Muscle of back (tissue), 11 donors: ENCODE measurements around the gene CACNA1C. TPM values are rescaled to one million over a fixed set of nuclear protein-coding genes. Genes with fewer than 3 reads are reported as not detected.

ENCODE experiments used
- DNase-seq, 3 donors: peaks; one replicate each; pipeline versions ENCODE4 v3.0.0 to v3.0.0-alpha.2; 2013
- polyA plus RNA-seq, 10 donors: library from polyadenylated mRNA; unstranded; fragments of 120-200 nt; gene quantifications; one replicate each; pipeline ENCODE4 v1.2.1, GENCODE V29; 2013; ENCODE audit not compliant: insufficient read length in 10 of 10

The CACNA1C gene
- polyA plus RNA-seq, 10 donors: 2.2 to 5.8 (median 3.5) TPM

DNA sequence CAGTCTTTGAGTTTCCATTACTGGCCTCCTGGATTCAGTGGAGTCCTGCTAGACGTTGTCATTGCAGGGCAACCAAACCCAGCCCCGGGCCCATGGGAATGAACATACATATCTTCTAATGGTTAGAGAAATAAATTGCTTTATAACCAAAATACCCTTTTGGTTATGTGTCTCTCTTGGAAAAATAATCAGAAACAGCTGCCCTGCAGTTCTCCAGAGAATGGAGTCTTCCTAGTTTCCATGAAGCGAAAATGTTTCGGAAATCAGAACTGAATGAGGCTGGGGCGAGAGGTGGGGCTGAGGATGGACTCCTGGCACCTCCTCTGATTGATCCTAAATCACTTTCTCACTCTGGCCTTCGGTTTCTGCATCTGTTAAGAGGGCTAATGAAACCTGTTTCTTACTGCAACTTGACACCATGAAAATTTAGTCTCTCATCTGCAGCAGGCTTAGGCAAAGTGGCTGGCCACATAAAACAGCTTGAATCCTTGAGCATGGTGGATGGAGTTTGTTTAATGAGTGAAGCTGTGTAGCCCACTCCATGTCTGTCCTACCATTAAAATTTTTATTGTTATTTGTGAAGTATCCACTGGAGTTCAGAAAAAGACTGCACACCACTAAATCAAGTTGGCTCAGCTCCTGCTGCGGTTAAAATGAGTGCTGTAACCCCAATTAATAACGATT is 198.9 kb downstream of the CACNA1C start:
- DNase-seq: peak in 1 of 3 donors; percentile 55

DNA sequence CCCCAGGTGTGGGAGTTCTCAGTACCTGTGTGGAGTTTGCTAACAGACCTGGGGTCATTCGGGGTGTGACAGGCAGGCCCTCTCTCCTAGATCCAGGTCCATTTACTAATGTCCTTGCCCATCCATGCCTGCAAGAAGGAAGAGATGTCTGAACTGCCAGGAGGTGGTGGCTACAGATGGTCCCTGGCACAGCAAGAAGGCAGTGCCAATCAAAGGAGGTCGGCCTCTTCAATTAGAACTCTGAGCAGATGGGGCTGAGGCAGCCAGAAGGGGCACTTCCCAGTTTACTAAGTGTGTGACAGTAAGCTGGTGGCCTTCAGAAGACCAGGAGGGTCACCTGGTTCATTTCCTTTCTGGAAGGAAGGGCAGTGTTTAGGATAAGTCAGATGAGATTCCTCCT is 202.5 kb downstream of the CACNA1C start:
- DNase-seq: no peak

- peak in 1 of 3 donors; percentile 42 for DNase-seq
Measured at GRCh38 chr12:2255731-2256130, 202.9 kb downstream of the CACNA1C start.

- DNase-seq: no peak
Measured at GRCh38 chr12:2256453-2256852, 203.7 kb downstream of the CACNA1C start.

GRCh38 chr12:2256915-2257314 is 204.1 kb downstream of the CACNA1C start:
- no peak for DNase-seq

GRCh38 chr12:2258025-2258424 is 205.2 kb downstream of the CACNA1C start:
- no peak for DNase-seq

DNA sequence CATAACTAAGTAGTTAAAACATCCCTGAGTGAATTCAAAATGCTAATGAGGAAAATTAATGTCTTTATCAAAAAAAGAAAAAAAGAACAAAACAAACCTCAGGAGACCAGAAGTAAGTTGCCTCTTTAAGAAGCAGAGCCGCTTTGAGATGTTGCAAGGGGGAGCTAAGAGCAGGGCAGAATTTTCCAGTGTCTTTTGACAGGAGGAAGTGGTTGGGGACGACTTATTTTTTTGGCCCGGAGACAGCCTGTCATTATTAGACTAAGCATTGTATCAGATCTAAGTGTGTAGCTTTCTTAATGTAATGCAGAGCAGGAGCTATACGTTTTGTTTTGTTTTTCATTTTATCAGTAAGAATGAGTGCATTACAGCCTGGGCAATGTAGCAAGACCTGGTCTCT is 206.6 kb downstream of the CACNA1C start:
- DNase-seq: no peak

- DNase-seq: no peak
Measured at GRCh38 chr12:2260441-2260840, 207.7 kb downstream of the CACNA1C start.

DNA sequence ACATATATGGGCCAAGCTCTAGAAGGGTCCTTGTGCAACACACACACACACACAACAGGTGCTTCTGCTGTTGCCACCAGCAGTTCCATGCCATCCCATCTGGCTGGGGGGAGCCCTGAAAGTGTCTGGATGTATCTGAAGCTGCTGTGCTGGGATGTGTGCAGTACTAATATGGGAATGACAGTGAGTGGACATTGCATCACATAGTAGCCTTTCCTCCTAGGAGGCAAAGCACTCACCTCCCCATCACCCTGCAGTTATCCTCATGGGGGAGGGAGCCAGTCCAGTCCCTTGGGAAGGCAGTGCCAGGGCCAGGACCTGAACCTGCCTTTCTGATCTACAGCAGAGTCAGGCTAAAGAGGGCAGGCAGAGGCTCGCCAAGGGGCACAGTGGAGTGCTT is 208.9 kb downstream of the CACNA1C start:
- no peak for DNase-seq

DNA sequence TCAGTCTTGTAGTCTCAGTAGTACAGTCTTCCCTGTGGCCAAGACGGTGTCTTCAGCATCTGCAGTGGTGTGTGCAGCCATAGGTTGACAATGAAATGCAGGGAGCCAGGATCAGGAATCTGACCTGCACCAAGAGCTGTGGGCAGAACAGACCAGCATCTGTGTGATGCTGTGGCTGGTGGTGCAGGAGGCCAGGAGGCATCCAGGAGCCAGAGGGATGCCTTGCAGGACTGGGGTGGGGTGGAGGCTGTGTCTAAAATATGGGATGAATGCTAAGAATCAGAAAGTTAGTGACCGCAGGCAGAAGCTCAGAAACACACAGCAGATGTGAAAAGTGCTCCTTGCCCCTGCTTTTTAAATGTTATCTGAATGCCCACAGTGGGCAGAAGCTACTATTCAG is 209.7 kb downstream of the CACNA1C start:
- DNase-seq: no peak

GRCh38 chr12:2263901-2264300 is 211.1 kb downstream of the CACNA1C start:
- DNase-seq: no peak

DNA sequence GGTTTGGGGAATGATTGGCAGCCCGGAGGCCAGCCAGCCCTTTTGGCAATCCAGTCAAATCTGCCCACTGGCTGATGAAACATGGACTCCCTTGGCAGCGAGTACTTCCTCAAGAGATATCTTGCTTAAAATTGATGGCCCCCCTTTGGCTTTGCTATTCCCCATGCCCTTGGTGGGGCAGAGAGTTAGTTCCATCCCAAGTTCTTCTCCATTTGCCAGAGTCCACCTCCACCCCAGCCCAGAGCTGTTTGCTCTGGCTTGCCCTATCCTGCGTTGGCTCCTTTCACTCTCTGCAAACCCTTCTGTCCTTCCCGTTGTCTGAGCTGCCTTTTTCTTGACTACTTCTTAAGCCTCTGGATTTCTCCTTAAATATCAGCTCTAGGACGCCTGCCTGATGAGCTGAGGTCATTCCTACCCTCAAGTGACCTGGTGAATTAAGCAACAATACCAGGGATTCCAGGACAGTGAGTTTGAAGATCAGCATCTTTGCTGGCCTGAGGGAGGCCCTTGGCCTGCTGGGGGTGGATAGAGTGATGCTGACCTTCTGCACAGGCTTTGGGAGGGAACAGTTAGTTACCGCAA is 212.0 kb downstream of the CACNA1C start:
- DNase-seq: peak; percentile 41 to 87 (median 60)

- DNase-seq: no peak
Measured at GRCh38 chr12:2265461-2266167, 212.8 kb downstream of the CACNA1C start.

- no peak for DNase-seq
Measured at GRCh38 chr12:2266666-2267620, 214.2 kb downstream of the CACNA1C start.

DNA sequence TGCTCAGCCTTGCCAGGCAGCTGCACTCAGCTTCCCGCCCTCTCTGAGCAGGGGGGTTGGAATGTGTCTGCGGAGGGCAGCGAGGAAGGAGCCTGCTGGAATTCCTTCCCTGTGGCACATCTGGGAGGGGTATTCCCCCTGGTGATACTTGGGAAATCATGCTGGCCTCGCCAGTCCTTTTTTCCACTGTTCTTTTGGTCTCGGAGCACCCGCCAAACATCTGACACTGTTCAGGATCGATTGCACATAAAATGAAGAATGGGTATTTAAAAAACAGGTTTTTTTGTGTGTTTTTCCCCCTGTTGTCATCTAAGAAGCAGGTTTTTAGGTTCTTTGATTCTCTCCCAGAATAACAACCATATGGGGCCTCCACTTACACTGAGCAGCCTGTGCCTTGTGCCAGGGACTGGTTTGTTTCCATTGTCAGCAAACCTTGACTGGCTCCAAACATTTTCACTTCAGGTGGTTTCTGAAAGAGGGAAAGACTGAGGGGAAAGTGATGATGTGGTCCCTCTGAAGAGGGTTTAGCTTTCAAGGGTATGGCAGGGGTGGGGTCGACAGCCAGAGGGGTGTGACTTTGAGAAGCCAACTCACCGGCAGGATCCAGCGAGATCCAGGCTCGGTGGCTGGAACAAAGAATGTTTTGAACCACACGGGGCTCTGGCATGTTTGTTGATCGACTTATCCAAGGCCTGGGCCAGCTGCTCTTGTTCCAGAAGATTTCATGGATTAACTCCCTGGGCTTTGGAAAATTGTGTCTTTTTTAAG is 215.1 kb downstream of the CACNA1C start:
- DNase-seq: peak in 2 of 3 donors; percentile 59 to 75

DNA sequence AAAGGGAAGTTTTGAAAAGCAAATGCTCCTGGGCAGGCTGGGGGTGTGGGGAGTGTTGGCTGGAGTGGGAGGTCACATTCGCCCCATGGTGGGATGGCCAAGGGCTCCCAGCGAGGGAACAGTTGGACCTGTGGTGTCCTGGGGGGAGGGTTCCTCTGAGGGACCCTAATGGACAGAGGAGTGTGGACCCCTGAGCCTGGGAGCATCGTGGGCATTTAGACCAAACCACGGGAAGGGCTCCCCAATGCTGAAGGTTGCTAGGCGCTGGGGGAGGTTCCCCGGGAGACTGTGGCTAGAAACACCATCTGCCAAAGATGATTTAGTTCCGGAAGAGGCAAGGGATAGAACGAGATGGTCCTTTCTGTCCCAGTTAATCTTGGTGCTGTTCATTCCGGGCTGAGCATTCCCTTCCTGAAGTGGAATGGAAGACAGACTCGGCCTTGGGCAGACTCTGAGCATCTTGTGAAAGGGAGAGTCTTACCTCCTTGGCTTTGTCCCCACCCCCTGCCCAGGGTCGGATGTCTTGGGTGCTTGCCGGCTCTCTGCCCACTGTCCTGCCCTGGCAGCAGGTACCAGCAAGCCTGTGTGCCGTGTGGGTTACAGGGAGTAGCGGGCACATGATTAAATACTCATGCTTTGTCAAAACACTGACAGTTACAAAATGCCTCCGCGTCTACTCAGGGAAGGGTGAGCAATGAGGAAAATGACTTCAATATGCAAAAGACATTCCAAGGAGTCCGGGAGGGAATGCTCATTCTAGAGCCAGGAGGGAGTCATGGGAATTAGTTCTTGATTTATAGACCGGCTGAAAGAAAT is 215.9 kb downstream of the CACNA1C start:
- peak in 1 of 3 donors; percentile 87 for DNase-seq

DNA sequence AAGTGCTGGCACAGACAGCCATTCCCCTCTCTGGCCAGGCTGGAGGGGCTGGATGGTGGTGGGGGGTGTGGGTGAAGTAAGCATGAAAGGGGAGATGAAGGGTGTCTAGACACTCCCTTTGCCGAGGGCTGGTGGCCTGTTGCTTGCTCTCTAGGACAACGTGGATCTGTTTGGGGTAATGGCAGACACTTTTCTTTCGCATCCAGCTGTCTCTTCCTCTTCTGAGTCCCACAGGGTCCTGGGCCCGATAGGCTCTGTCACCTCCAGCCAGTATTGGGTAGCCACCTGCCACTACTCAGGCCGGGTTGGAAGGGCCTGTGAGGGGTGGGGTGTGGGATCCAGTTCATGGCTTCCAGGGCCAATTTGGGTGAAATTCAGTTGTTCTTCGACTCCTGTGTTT is 218.1 kb downstream of the CACNA1C start:
- no peak for DNase-seq

DNA sequence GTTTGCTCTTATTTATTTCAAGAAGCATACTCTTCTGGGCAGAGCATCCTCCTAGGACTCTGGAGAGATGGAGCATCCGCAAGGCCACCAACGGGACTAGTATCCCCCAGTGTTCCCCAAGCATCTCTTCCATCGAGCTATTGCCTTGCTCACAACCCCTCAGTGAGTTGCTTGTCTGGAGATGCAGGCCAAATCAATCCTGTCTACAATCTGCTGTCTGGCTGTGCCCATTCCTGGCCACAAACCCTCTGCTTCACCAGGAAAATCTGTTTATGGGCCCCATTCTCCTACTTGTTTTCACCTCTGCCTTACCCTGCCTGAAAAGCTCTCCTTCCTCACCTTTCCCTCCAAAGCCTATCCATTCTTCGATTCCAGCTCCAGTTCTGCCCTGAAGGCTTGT is 219.2 kb downstream of the CACNA1C start:
- no peak for DNase-seq

- no peak for DNase-seq
Measured at GRCh38 chr12:2273288-2273687, 220.5 kb downstream of the CACNA1C start.

- no peak for DNase-seq
Measured at GRCh38 chr12:2273751-2274150, 221.0 kb downstream of the CACNA1C start.
